B cell (primary cell): ENCODE measurements around the gene RIPOR2. TPM values are rescaled to one million over a fixed set of nuclear protein-coding genes. Genes with fewer than 3 reads are reported as not detected.

ENCODE experiments used
- ATAC-seq: fragments of 200-7000 bp; cut with Tn5 transposase; one replicate; pipeline ENCODE4 v1.10.0; 2021; ENCODE audit warnings: low read depth, mild to moderate bottlenecking, moderate number of reproducible peaks, moderate library complexity
- CTCF ChIA-PET: fragments of 350-600 bp; sonication (Branson Sonifier 250); formaldehyde crosslinking; loops from one replicate; lab custom pipeline; 2021; ENCODE audit warnings: antibody characterized with exemption, inconsistent platforms; lab: Charles Lee
- POLR2A ChIA-PET: fragments of 350-600 bp; sonication (Branson Sonifier 250); formaldehyde crosslinking; loops from one replicate; lab custom pipeline; 2021; ENCODE audit warnings: antibody characterized with exemption; lab: Charles Lee
- DNase-seq: peaks from one replicate; pipeline ENCODE4 v3.0.0; 2013
- H2AFZ ChIP-seq: 2 replicates; pipeline ENCODE4 v1.6.1; 2012; ENCODE audit warnings: mild to moderate bottlenecking, low read depth, low read length; ENCODE audit not compliant: insufficient read depth, poor library complexity, severe bottlenecking
- H3K27ac ChIP-seq, 2 donors: 1 replicate in 1 of 2; 2 replicates in 1 of 2; pipeline ENCODE4 v1.5.1; 2012 to 2013; ENCODE audit warnings: low read length in 2 of 2, mild to moderate bottlenecking in 2 of 2, moderate library complexity in 1 of 2
- H3K27me3 ChIP-seq, 4 experiments: fragments of 200-600 bp in 1 of 4; sonication (generic) in 1 of 4; replicated peaks in 1 of 4; 1 replicate in 2 of 4; 2 replicates in 2 of 4; pipeline versions ENCODE4 v1.6.1 to v1.7.0; 2013 to 2016; ENCODE audit warnings: low read length in 3 of 4, mild to moderate bottlenecking in 2 of 4, mixed read lengths in 1 of 4, moderate library complexity in 1 of 4; ENCODE audit not compliant: insufficient read depth in 4 of 4, control insufficient read depth in 3 of 4; ENCODE audit errors: control extremely low read depth in 1 of 4
- H3K36me3 ChIP-seq, 2 experiments: replicated peaks in 1 of 2; 1 replicate in 1 of 2; 2 replicates in 1 of 2; pipeline versions ENCODE4 v1.6.1 to v1.7.1; 2013; ENCODE audit warnings: low read length in 1 of 2; ENCODE audit not compliant: insufficient read depth in 2 of 2, control insufficient read depth in 1 of 2; ENCODE audit errors: control extremely low read depth in 1 of 2, extremely low read depth in 1 of 2
- H3K4me1 ChIP-seq, 2 donors: fragments of 200-600 bp in 1 of 2; sonication (generic) in 1 of 2; 1 replicate in 1 of 2; 2 replicates in 1 of 2; pipeline versions ENCODE4 v1.5.1 to v1.6.1; 2013 to 2017; ENCODE audit warnings: low read length in 2 of 2; ENCODE audit not compliant: control insufficient read depth in 2 of 2, insufficient read depth in 2 of 2
- H3K4me2 ChIP-seq: replicated peaks from 2 replicates; pipeline ENCODE3; 2012; ENCODE audit warnings: mild to moderate bottlenecking, low read depth, low read length; ENCODE audit not compliant: poor library complexity, severe bottlenecking
- H3K4me3 ChIP-seq, 5 experiments: fragments of 200-600 bp in 1 of 5; sonication (generic) in 1 of 5; 1 replicate in 3 of 5; 2 replicates in 2 of 5; pipeline versions ENCODE4 v1.5.1 to v1.7.0; 2011 to 2016; ENCODE audit warnings: low read length in 4 of 5, mild to moderate bottlenecking in 4 of 5, low read depth in 2 of 5, control low read depth in 1 of 5, moderate library complexity in 1 of 5; ENCODE audit not compliant: insufficient read depth in 1 of 5; ENCODE audit errors: control extremely low read depth in 1 of 5, extremely low read depth in 1 of 5
- H3K79me2 ChIP-seq: fragments of 200-600 bp; sonication (generic); one replicate; pipeline ENCODE4 v1.6.0; 2016; ENCODE audit warnings: low read length; ENCODE audit not compliant: control insufficient read depth, insufficient read depth
- H3K9ac ChIP-seq: fragments of 200-600 bp; sonication (generic); 2 replicates; pipeline ENCODE4 v1.6.1; 2017; ENCODE audit warnings: mild to moderate bottlenecking, low read length, moderate library complexity
- H3K9me3 ChIP-seq, 3 donors: one replicate each; pipeline versions ENCODE4 v1.6.1 to v1.7.1; 2013; ENCODE audit warnings: low read length in 2 of 3; ENCODE audit not compliant: control insufficient read depth in 2 of 3, insufficient read depth in 1 of 3; ENCODE audit errors: control extremely low read depth in 1 of 3
- H4K20me1 ChIP-seq: 2 replicates; pipeline ENCODE4 v1.6.0; 2012; ENCODE audit warnings: mild to moderate bottlenecking, low read length; ENCODE audit not compliant: insufficient read depth, control insufficient read depth, poor library complexity, severe bottlenecking
- H3K27ac Mint-ChIP-seq: one replicate; pipeline ENCODE4 v1.8.0; 2021; ENCODE audit warnings: mixed read lengths
- H3K27me3 Mint-ChIP-seq: one replicate; pipeline ENCODE4 v1.8.0; 2021; ENCODE audit warnings: mixed read lengths
- H3K4me1 Mint-ChIP-seq: one replicate; pipeline ENCODE4 v1.8.0; 2021; ENCODE audit warnings: mixed read lengths
- H3K4me3 Mint-ChIP-seq: one replicate; pipeline ENCODE4 v1.8.0; 2021; ENCODE audit warnings: mixed read lengths
- H3K9me3 Mint-ChIP-seq: one replicate; pipeline ENCODE4 v1.8.0; 2022; ENCODE audit warnings: mixed read lengths; ENCODE audit not compliant: insufficient read depth
- CTCF ChIP-seq: fragments of 200-600 bp; IDR thresholded peaks from one replicate; pipeline ENCODE4 v1.8.0; 2022; ENCODE audit warnings: antibody characterized with exemption, mild to moderate bottlenecking
- EZH2 ChIP-seq: IDR thresholded peaks from 2 replicates; pipeline ENCODE4 v1.6.1; 2012; ENCODE audit warnings: borderline replicate concordance, low read depth, mild to moderate bottlenecking, moderate library complexity, low read length; ENCODE audit not compliant: insufficient read depth, poor library complexity, severe bottlenecking
- WGBS: methylation state at CpG from one replicate; pipeline ENCODE4 v1.1.5; 2013; ENCODE audit warnings: missing lambda C conversion rate; ENCODE audit not compliant: insufficient coverage; 5-methylcytosine and 5-hydroxymethylcytosine counted together
- intact Hi-C: fragments of 100-400 bp; cut with micrococcal nuclease; formaldehyde crosslinking; loops from one replicate; pipeline ENCODE4 v1.10.0; 2022
- polyA plus RNA-seq: library from polyadenylated mRNA; depleted of rRNA; stranded (reverse); fragments of >200 nt; gene quantifications from 2 replicates; pipeline ENCODE4 v1.2.3, GENCODE V29; 2012
- total RNA-seq, 2 donors: library from RNA; stranded (reverse); fragments of 120-200 nt in 1 of 2; gene quantifications; 1 replicate in 1 of 2; 2 replicates in 1 of 2; pipeline versions ENCODE4 v1.2.3 to v1.2.4, GENCODE V29; 2013 to 2022

Gene RIPOR2
- total and polyA plus RNA-seq, 2 donors (not counting 1 experiment from before 2014, with no cell fraction given) = 300 to 430 TPM

GRCh38 chr6:24933868-24934401, 1.8 kb downstream of the RIPOR2 start:
- DNase-seq = peak; percentile 83

More at GRCh38 chr6:24933868-24934401, 1.8 kb downstream of the RIPOR2 start:
- Mint-ChIP-seq H3K27me3 (no peaks in the 10 kb centered on the region), H3K4me3 (peak overlapping the region; percentile 95), H3K27ac (peak overlapping the region; percentile 90), H3K9me3 (no peaks in the 10 kb centered on the region), H3K4me1 (peaks cover 68% of the 10 kb centered on the region)
- Histone ChIP-seq H3K79me2 (peaks cover 95% of the 10 kb centered on the region), H3K27me3 (no peaks in the 10 kb centered on the region), H3K4me2 (peak overlapping the region; percentile 77), H3K36me3 (peaks cover 3 to 51% of the 10 kb centered on the region in 2 experiments), H3K27ac (peak overlapping the region; percentile 74 to 93), H3K9ac (peak overlapping the region; percentile 84), H3K9me3 (no peaks in the 10 kb centered on the region), H4K20me1 (peaks cover 33% of the 10 kb centered on the region), H3K4me3 (peak overlapping the region; percentile 72 to 100 (median 86)), H2AFZ (no peak overlapping the region), H3K4me1 (peaks cover 54% of the 10 kb centered on the region in 2 donors)
- ChIA-PET POLR2A (interaction anchor here (0.5 to 10.0 kb wide), 13 partner anchors 18 to 102 kb away, joined by 3 to 229 read pairs (median 16); no protein-coding TSS in a partner anchor), CTCF (interaction anchor here (0.7 to 19.0 kb wide), 38 partner anchors 9 to 137 kb away, joined by 3 to 465 read pairs (median 12); no protein-coding TSS in a partner anchor)
- TF ChIP-seq CTCF (peak; percentile 89), EZH2 (no peak)
- intact Hi-C loops = loop anchor here (1.0 to 5.0 kb wide), 3 partner anchors 37 to 138 kb away; no protein-coding TSS in a partner anchor
- ATAC-seq = peak; percentile 9
- 24% methylated on average over 3 of the region's 7 CpGs for WGBS
